Middle frontal gyrus (tissue), 1 donor: ENCODE results near the gene BNIP5.

Experiments used
- DNase-seq: peaks from one replicate; pipeline ENCODE4 v3.0.0-alpha.2; 2015; ENCODE audit warnings: low spot score; ENCODE audit errors: extremely low spot score

The BNIP5 gene, protein sequence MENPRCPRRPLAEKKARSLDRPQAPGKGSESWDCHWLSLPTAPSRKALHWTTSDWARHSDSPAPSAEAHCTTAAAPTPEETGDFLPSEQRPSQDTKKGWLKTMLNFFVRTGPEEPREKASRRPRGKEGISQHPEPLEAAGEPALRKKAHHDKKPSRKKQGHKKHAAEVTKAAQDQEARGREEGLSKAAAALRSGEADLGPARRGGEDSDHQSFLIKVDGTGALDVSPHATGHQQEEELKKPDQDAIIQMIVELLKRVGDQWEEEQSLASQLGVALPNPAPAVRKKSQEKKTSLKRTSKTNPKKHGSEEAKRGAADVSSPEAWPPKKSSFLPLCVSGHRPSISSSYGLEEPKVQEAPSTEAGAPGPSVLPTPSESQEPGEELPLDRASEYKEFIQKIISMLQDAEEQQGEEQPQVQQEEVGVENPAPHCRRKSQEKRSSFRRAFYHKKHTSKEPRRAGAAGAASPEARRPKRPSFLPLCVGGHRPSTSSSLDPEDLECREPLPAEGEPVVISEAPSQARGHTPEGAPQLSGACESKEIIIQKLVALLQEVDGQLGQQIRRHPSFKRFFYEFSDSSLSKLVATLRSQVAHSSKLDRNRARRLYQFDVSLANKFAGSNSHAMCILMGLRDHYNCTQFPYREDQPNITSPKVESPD

DNA sequence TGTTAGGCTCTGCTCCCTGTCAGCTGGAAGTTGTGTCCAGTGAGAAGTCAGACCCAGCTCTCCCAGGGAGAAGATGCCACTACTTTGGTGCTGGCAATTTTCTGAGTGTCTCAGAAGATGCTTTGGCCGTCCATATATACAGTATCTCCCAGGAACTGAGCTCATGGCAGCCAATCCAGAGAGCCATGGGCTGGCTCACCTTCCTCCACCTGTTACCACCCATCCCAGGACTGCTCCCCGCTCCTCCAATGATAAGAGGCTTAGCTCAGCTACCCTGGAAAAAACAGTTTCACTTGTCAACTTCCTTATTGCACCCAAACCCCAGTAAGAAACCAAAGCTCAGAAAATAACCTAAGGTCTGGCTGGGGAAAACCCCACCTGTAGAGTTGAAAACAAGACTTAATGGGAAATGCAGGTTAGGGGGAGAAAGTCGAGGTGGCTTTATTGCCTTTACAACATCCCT, at the start of gene BNIP5:
Gene BNIP5 (minus strand): TSS at position 110 of the 463 bp plus-strand sequence. CDS start 6,198 bp downstream, outside the sequence.
- no peak for DNase-seq

- no peak for DNase-seq
Measured at GRCh38 chr6:36384095-36384494, 47.4 kb upstream of the BNIP5 start.

DNA sequence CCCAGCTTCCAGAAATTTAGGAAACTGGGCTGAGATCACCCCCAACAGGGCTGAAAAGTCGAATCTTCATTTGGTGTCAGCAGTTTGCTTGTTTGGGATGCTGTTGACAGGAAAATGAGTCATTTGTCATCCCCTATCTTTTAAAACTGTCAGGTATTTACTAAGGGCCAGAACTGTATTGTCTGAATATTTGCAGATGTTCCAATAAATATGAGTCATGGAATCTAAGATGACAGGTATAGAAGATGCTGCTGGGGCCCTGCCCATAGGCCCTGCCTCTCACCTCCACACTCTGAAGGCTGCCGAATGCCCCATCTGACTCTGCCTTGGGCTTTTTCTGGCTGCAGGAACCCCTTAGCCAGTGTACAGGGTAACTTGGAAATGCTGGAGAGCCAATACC, 46.9 kb upstream of the BNIP5 start:
- no peak for DNase-seq

DNA sequence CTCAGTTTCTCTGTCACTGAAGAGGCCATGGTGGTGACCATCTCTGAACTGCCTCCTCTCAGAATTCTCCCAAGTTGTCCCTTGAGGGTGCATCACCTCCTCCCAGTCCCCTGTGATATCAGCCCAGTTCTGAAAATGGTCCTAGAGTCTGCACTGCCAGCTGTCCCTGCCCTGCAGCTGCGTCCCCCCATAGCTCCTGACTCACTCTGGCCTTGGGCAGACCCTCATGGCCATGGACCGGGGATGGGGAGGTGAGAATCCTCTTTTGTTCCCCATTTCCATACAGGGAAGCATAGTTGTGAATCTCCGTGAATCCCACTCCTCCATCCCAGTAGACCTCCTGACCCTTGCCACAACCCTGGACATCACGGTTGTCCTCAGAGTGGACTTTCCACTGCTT, 46.3 kb upstream of the BNIP5 start:
- DNase-seq: no peak

GRCh38 chr6:36381502-36382389, 45.1 kb upstream of the BNIP5 start:
- DNase-seq: no peak

GRCh38 chr6:36380166-36380565, 43.5 kb upstream of the BNIP5 start:
- no peak for DNase-seq

- DNase-seq: no peak
Measured at GRCh38 chr6:36378936-36379335, 42.2 kb upstream of the BNIP5 start.

GRCh38 chr6:36378243-36378920, 41.7 kb upstream of the BNIP5 start:
- no peak for DNase-seq

- DNase-seq: no peak
Measured at GRCh38 chr6:36377594-36377993, 40.9 kb upstream of the BNIP5 start.

DNA sequence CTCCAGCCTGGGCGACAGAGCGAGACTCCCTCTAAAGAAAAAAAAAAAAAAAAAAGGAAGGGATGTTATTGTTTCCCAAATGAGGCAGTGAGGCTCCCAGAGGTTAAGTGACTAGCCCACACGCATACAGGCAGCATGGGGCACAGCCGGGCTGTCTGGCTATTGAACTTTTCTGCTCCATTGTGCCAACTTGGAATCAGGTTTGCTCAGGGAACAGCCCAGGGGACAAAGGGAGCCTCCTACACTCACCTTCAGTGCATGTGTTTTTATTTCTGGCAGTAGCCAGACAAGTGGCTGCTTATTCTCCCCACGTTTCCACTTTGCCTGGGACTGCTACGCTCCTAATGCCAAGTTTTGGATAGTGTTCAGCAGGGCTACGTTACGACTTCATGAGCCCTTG, 40.1 kb upstream of the BNIP5 start:
- no peak for DNase-seq

DNA sequence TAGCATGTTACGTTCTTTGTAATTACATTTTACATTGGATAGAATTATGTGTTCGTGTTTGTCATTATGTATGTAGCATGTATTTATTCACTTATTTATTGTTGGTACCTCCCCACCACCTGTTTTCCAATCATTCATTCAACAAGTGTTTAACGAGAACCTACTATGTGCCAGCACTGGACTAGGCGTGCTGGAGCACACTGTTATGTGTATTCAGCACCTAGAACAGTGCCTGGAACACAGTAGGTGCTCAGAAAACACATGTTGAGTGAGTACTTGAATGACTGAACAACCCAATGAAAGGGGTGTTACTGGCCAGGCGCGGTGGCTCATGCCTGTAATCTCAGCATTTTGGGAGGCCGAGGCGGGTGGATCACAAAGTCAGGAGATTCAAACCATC, 39.5 kb upstream of the BNIP5 start:
- DNase-seq: no peak

GRCh38 chr6:36375644-36376155, 39.0 kb upstream of the BNIP5 start:
- DNase-seq: no peak

GRCh38 chr6:36374972-36375371, 38.3 kb upstream of the BNIP5 start:
- DNase-seq: no peak

- no peak for DNase-seq
Measured at GRCh38 chr6:36374194-36374593, 37.5 kb upstream of the BNIP5 start.

GRCh38 chr6:36373368-36374019, 36.8 kb upstream of the BNIP5 start:
- no peak for DNase-seq

GRCh38 chr6:36372088-36372487, 35.4 kb upstream of the BNIP5 start:
- DNase-seq: no peak

DNA sequence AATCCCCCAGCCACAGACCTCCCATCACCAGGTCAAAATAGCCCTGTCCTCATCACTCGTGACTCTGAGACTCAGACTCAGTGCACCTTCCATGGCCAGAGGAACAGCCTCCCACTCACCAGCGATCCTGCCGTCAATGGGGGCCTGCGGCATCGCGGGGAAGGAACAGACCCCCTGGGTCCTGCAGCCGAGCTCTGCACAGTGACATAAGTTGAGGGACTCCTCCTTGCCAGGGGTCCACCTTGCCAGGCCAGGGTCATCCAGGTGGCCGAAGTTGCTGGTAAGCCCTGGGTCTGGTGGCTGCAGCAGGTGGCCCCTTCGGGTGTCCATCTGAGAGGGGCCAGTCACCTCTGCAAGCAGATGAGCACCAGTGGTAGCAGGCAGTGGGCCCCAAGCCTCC, 34.5 kb upstream of the BNIP5 start:
- no peak for DNase-seq

DNA sequence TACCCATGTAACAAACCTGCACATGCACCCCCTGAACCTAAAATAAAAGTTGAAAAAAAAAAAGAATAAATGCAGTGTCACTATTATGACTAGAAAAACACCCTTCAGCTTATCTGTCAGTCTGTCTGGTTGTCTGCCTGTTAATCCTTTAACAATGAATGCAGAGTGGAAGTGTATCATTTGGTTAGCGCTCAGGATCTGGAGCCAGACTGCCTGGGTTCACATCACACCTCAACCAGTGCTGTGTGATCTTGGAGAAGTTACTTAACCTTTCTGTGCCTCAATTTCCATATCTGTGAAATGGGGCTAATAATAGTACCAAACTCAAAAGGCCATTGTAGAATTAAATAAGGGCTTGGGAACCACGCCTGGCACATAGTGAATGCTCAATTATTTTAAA, 34.0 kb upstream of the BNIP5 start:
- no peak for DNase-seq

DNA sequence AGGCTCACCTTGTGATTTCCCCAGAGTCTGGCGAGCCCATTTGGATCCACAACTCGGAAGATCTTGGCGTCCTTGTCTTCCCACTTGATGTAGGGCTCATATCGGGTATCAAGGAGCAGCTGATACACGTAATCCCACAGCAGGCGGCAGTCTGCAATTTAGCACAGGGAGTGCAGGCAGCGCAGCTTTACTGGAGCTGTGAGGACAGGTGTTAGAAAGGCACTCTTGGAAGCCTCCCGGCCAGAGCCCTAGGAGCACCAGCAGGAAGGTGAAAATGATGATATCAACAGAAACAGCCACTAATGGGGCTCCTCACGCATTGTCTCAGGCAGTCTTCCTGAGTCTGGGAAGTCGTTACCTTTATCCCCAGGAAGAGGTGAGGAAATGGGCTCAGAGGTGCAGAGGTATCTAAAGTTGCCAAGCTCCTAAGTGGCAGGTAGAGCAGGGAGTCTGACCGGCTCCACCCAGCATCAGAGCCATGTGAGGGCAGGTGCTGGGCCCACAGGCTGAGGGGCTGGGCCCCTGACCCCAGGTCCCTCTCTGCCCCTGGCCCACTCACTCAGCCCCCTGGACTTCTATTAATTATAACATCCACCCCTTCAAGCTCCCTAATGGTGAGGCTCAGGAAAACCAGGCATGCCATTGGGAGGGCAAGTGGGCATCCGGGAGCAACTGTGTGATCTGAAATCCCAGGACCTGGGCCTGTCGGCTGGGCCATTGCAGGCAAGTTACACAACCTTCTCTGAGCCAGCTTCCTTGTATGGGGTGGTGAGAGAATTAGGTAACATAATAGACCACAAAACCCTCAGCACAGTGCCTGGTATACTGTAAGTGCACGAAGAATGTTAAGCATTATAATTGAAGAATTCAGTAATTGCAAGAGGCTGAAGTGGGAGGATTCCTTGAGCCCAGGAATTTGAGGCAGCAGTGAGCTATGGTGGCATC, 32.5 kb upstream of the BNIP5 start:
- DNase-seq: no peak
